ENCODE data around the gene PIGB. TPM values are rescaled to one million over a fixed set of nuclear protein-coding genes. Genes with fewer than 3 reads are reported as not detected.

PIGB gene
- total and polyA plus RNA-seq, 2 of the 4 experiments (the other 2 are of a cell fraction) = 9.2 to 11.8 TPM

- H2BK5ac ChIP-seq (ENCODE audit: low read depth, low read length, poor library complexity, severe bottlenecking) = no peak overlapping the region
- no peak overlapping the region; the same call in 1 of the 2 replicates for H3K4me2 ChIP-seq (ENCODE audit: low read depth, low read length)
- H3K79me1 ChIP-seq (ENCODE audit: low read depth in 1 of 2, low read length in 2 of 2) = peaks cover 8 to 28% of the 10 kb centered on the region in 2 experiments; a peak in 3 of 4 replicates
- CTCF ChIA-PET = interaction anchor here (0.7 kb wide), 1 partner anchor 608 kb away, joined by 6 read pairs; no protein-coding TSS in a partner anchor
- H2AFZ ChIP-seq (replicated peaks; ENCODE audit: low read length, poor library complexity) = no peak overlapping the region
- no peak overlapping the region for H2BK15ac ChIP-seq (ENCODE audit: low read depth, low read length)
- TF ChIP-seq CHD1 (IDR thresholded peaks at IDR 0.05; ENCODE audit: low read depth, low read length) = no peak
- TF ChIP-seq MXI1 (IDR thresholded peaks at IDR 0.05; ENCODE audit: borderline replicate concordance, low read depth, low read length) = no peak
- TF ChIP-seq RCOR1 (IDR thresholded peaks at IDR 0.05; ENCODE audit: insufficient replicate concordance, low read length) = no peak
- TF ChIP-seq USF2 (IDR thresholded peaks at IDR 0.05; ENCODE audit: low read depth, low read length) = no peak
- TF ChIP-seq CEBPB (IDR thresholded peaks at IDR 0.05; ENCODE audit: low read depth, low read length) = no peak
- no peak for TF ChIP-seq MAZ (IDR thresholded peaks at IDR 0.05; ENCODE audit: borderline replicate concordance, low read depth, low read length)
- TF ChIP-seq NFE2L2 (IDR thresholded peaks at IDR 0.05; ENCODE audit: low read depth, low read length) = no peak
- no peak for TF ChIP-seq ELK1 (IDR thresholded peaks at IDR 0.05; ENCODE audit: borderline replicate concordance, low read depth, low read length)
- TF ChIP-seq CTCF (conservative IDR thresholded peaks at IDR 0.05; ENCODE audit: low read depth, low read length) = no peak
- no peak for TF ChIP-seq FOS (IDR thresholded peaks at IDR 0.05; ENCODE audit: low read depth, low read length)
- H4K5ac ChIP-seq (ENCODE audit: low read depth, low read length) = no peak overlapping the region
- 0 out of 2 replicates have a peak, but pooled peaks cover 2% of the 10 kb centered on the region for H3K4me1 ChIP-seq (ENCODE audit: control insufficient read depth, insufficient read depth, low read length)
- H3K4me3 ChIP-seq (ENCODE audit: insufficient read depth, low read depth, low read length) = no peak overlapping the region
- H3K18ac ChIP-seq (ENCODE audit: low read depth, low read length) = no peak overlapping the region
- dilution Hi-C loops (cut with HindIII; ENCODE audit: low sequenced_read_pairs, unreplicated experiment) (no loop called here), intact Hi-C loops (cut with micrococcal nuclease) (no loop called here), in situ Hi-C loops (cut with MboI; ENCODE audit: low sequenced_read_pairs) (no loop called here)
- no peak overlapping the region for H3K27ac ChIP-seq (ENCODE audit: insufficient read depth, low read length)
- H2BK120ac ChIP-seq (ENCODE audit: low read depth, low read length) = no peak overlapping the region
- H3K14ac ChIP-seq (replicated peaks; ENCODE audit: low read depth, low read length) = no peak overlapping the region
- no peak overlapping the region for H3K23ac ChIP-seq (ENCODE audit: low read depth, low read length)
- H4K20me1 ChIP-seq (ENCODE audit: insufficient read depth, low read length) = no peaks in the 10 kb centered on the region
- H3K9me1 ChIP-seq (ENCODE audit: insufficient read depth, low read length) = peaks cover 2% of the 10 kb centered on the region; the same call in 1 of the 2 replicates
- H2BK20ac ChIP-seq (ENCODE audit: low read depth, low read length) = no peak overlapping the region
- 66% methylated on average over 2 of the region's 8 CpGs; no CpG with 5 or more reads in 1 of the 2 experiments for WGBS, 2 experiments (ENCODE audit: extremely low coverage in 2 of 2, insufficient read length in 1 of 2)
- no peaks in the 10 kb centered on the region for H3K9me3 ChIP-seq (ENCODE audit: control insufficient read depth, insufficient read depth, low read length)
- no peak overlapping the region for H2AK9ac ChIP-seq (replicated peaks; ENCODE audit: low read depth, low read length, poor library complexity)
- no peak overlapping the region for H2AK5ac ChIP-seq (ENCODE audit: low read depth, low read length)
- DNase-seq = no peak
- no peak overlapping the region for H3K9ac ChIP-seq (ENCODE audit: low read depth, low read length)
- H3K4ac ChIP-seq (ENCODE audit: low read depth, low read length) = no peak overlapping the region
- no peak overlapping the region for H4K8ac ChIP-seq (ENCODE audit: low read depth in 2 of 2, low read length in 2 of 2)
- POLR2A ChIA-PET (ENCODE audit: unreplicated experiment) = no interaction called here
- H3K27me3 ChIP-seq (ENCODE audit: control insufficient read depth, insufficient read depth, low read length) = no peaks in the 10 kb centered on the region
- no peaks in the 10 kb centered on the region; the same call in 1 of the 2 replicates for H3K36me3 ChIP-seq (ENCODE audit: control insufficient read depth, insufficient read depth, low read length)
- no TSS peak for BruUV-seq (replicated peaks)
- no peak for ATAC-seq (ENCODE audit: low read depth)
- no peak overlapping the region for H4K91ac ChIP-seq (ENCODE audit: insufficient read depth, low read depth, low read length)
- H3K56ac ChIP-seq (ENCODE audit: extremely low read depth, insufficient read depth, low read length) = no peak overlapping the region
Measured at GRCh38 chr15:55288006-55288717, 30.9 kb upstream of the PIGB start.

All from IMR-90 (cell line).